OCI-LY7 (cell line): ENCODE measurements around the gene DOK3. TPM values are rescaled to one million over a fixed set of nuclear protein-coding genes. Genes with fewer than 3 reads are reported as not detected.
"Not testable (repeated sequence)": the region's sequence is repeated elsewhere in the genome, so short reads cannot be mapped to it uniquely, and the experiment has no call there.

ENCODE experiments used
- BruUV-seq: library from RNA; stranded (reverse); fragments of 400-500 nt; replicated peaks from 2 replicates; lab custom pipeline; 2021; lab: Mats Ljungman, UMichigan
- CTCF ChIA-PET: fragments of 300-600 bp; sonication (Branson Sonifier 250); formaldehyde crosslinking; loops from one replicate; lab custom pipeline; 2022; ENCODE audit warnings: antibody characterized with exemption; ENCODE audit not compliant: unreplicated experiment; lab: Charles Lee
- POLR2A ChIA-PET: fragments of 300-600 bp; sonication (Branson Sonifier 250); formaldehyde crosslinking; loops from one replicate; lab custom pipeline; 2022; ENCODE audit warnings: antibody characterized with exemption; lab: Charles Lee
- DNase-seq: peaks from one replicate; pipeline ENCODE4 v3.0.0-alpha.2; 2015; ENCODE audit warnings: low spot score
- H2AFZ ChIP-seq: fragments of 200-600 bp; sonication (generic), shearing (Covaris generic); 2 replicates; pipeline ENCODE4 v1.6.1; 2014; ENCODE audit warnings: mild to moderate bottlenecking, antibody characterized with exemption, low read length, moderate library complexity
- H3K27ac ChIP-seq: fragments of 200-600 bp; sonication (generic); 2 replicates; pipeline ENCODE4 v1.5.1; 2014; ENCODE audit warnings: mixed run types, low read depth, mild to moderate bottlenecking, moderate library complexity, low read length, inconsistent platforms; ENCODE audit not compliant: poor library complexity, severe bottlenecking
- H3K36me3 ChIP-seq: fragments of 200-600 bp; sonication (generic); 2 replicates; pipeline ENCODE4 v1.6.1; 2014; ENCODE audit warnings: mild to moderate bottlenecking, antibody characterized with exemption, low read length, moderate library complexity, mixed read lengths; ENCODE audit not compliant: insufficient read depth
- H3K4me1 ChIP-seq: fragments of 200-600 bp; sonication (generic); 2 replicates; pipeline ENCODE4 v1.5.1; 2014; ENCODE audit warnings: mild to moderate bottlenecking, low read length; ENCODE audit not compliant: insufficient read depth, poor library complexity, severe bottlenecking
- H3K4me2 ChIP-seq: fragments of 200-600 bp; sonication (generic); 2 replicates; pipeline ENCODE4 v1.6.1; 2014; ENCODE audit warnings: mild to moderate bottlenecking, low read length
- H3K4me3 ChIP-seq: fragments of 200-600 bp; sonication (generic); 2 replicates; pipeline ENCODE4 v1.5.1; 2014; ENCODE audit warnings: mild to moderate bottlenecking, low read depth, low read length; ENCODE audit not compliant: poor library complexity, severe bottlenecking
- H3K79me2 ChIP-seq: fragments of 200-600 bp; sonication (generic); 2 replicates; pipeline ENCODE4 v1.6.1; 2016; ENCODE audit warnings: low read depth, mild to moderate bottlenecking, low read length, moderate library complexity, mixed read lengths; ENCODE audit not compliant: insufficient read depth
- H3K9me2 ChIP-seq: fragments of 200-600 bp; sonication (generic); 2 replicates; pipeline ENCODE4 v1.6.1; 2016; ENCODE audit warnings: mild to moderate bottlenecking, low read length, mixed read lengths; ENCODE audit not compliant: insufficient read depth
- H3K9me3 ChIP-seq: fragments of 200-600 bp; sonication (generic); 2 replicates; pipeline ENCODE4 v1.6.1; 2014; ENCODE audit warnings: mild to moderate bottlenecking, mixed run types, low read length, mixed read lengths
- H4K20me1 ChIP-seq: fragments of 200-600 bp; sonication (generic); 2 replicates; pipeline ENCODE4 v1.6.1; 2014; ENCODE audit warnings: mild to moderate bottlenecking, antibody characterized with exemption, low read length, moderate library complexity, mixed read lengths; ENCODE audit not compliant: insufficient read depth
- CTCF ChIP-seq: fragments of 200-600 bp; sonication (generic); conservative IDR thresholded peaks from 2 replicates; pipeline ENCODE4 v1.5.1; 2014; ENCODE audit warnings: mild to moderate bottlenecking, antibody characterized with exemption, low read length, moderate library complexity, mixed read lengths
- EZH2phosphoT487 ChIP-seq: fragments of 200-600 bp; sonication (generic); IDR thresholded peaks from 2 replicates; pipeline ENCODE4 v1.6.1; 2018; ENCODE audit warnings: low read depth, borderline replicate concordance, mild to moderate bottlenecking, mixed run types, antibody characterized with exemption, low read length, moderate library complexity, mixed read lengths
- intact Hi-C: fragments of 100-400 bp; cut with micrococcal nuclease; formaldehyde crosslinking; loops from one replicate; pipeline ENCODE4 v1.10.0; 2022; ENCODE audit not compliant: unreplicated experiment
- total RNA-seq, 2 experiments: library from RNA; depleted of rRNA in 1 of 2; stranded (reverse); fragments of >200 nt in 1 of 2; shearing (Covaris generic) in 1 of 2; gene quantifications; 2 replicates each; pipeline ENCODE4 v1.2.3, GENCODE V29; 2014 to 2022

The DOK3 gene
- total RNA-seq, 2 experiments from 2014 or later: 186 to 260 TPM

GRCh38 chr5:177535125-177535524 lies 25.5 kb upstream of the DOK3 start:
- no peak overlapping the region for H2AFZ ChIP-seq
- peaks cover 80% of the 10 kb centered on the region for H3K36me3 ChIP-seq
- H4K20me1 ChIP-seq: no peaks in the 10 kb centered on the region
- no peak for DNase-seq
- intact Hi-C loops: no loop called here
- TF ChIP-seq CTCF: no peak
- TF ChIP-seq EZH2phosphoT487: no peak
- no peaks in the 10 kb centered on the region for H3K9me3 ChIP-seq
- POLR2A ChIA-PET: interaction anchor here (1.2 kb wide), 1 partner anchor 11 kb away, joined by 3 read pairs; no protein-coding TSS in a partner anchor
- CTCF ChIA-PET: no interaction called here
- H3K27ac ChIP-seq: no peak overlapping the region
- no peak overlapping the region for H3K4me2 ChIP-seq
- H3K9me2 ChIP-seq: no peaks in the 10 kb centered on the region
- no TSS peak for BruUV-seq
- no peak overlapping the region for H3K4me3 ChIP-seq
- no peaks in the 10 kb centered on the region for H3K4me1 ChIP-seq
- H3K79me2 ChIP-seq: no peaks in the 10 kb centered on the region

GRCh38 chr5:177534433-177534832 lies 24.8 kb upstream of the DOK3 start:
- POLR2A ChIA-PET: interaction anchor here (1.2 kb wide), 1 partner anchor 11 kb away, joined by 3 read pairs; no protein-coding TSS in a partner anchor
- H3K4me2 ChIP-seq, H3K9me3 ChIP-seq, H3K4me3 ChIP-seq, intact Hi-C loops, H3K9me2 ChIP-seq, BruUV-seq, H2AFZ ChIP-seq, H3K4me1 ChIP-seq, H3K79me2 ChIP-seq, DNase-seq, CTCF ChIA-PET, H4K20me1 ChIP-seq, H3K27ac ChIP-seq: not testable (repeated sequence)
- H3K36me3 ChIP-seq: peaks cover 87% of the 10 kb centered on the region

GRCh38 chr5:177531209-177531940 lies 21.7 kb upstream of the DOK3 start:
- Histone ChIP-seq H3K36me3 (peaks cover 79% of the 10 kb centered on the region; the same call in 1 of the 2 replicates), H3K79me2 (no peaks in the 10 kb centered on the region), H4K20me1 (no peaks in the 10 kb centered on the region), H2AFZ (no peak overlapping the region), H3K4me3 (no peak overlapping the region), H3K27ac (no peak overlapping the region), H3K4me2 (no peak overlapping the region), H3K4me1 (no peaks in the 10 kb centered on the region), H3K9me3 (no peaks in the 10 kb centered on the region), H3K9me2 (no peaks in the 10 kb centered on the region)
- BruUV-seq: no TSS peak
- no peak for TF ChIP-seq EZH2phosphoT487
- TF ChIP-seq CTCF: no peak
- intact Hi-C loops: no loop called here
- POLR2A ChIA-PET: interaction anchor here (1.0 to 1.2 kb wide), 2 partner anchors 9 to 15 kb away, joined by 4 read pairs; partner anchors contain the start of gene DDX41
- CTCF ChIA-PET: no interaction called here
- no peak for DNase-seq
